Thoracic aorta (tissue), 2 donors: ENCODE measurements around the gene PUM2. TPM values are rescaled to one million over a fixed set of nuclear protein-coding genes. Genes with fewer than 3 reads are reported as not detected.

ENCODE experiments used
- ATAC-seq: fragments of 150-250 bp; one replicate; pipeline ENCODE4 v1.8.0; 2017; ENCODE audit warnings: low read depth; ENCODE audit not compliant: insufficient number of reproducible peaks, low FRiP score
- DNase-seq: peaks from one replicate; pipeline ENCODE4 v3.0.0-alpha.2; 2020; ENCODE audit warnings: low spot score
- H3K27ac ChIP-seq, 2 donors: fragments of 200-600 bp; sonication (generic); 1 replicate in 1 of 2; 2 replicates in 1 of 2; pipeline ENCODE4 v1.5.1; 2016; ENCODE audit warnings: mild to moderate bottlenecking in 2 of 2, moderate library complexity in 2 of 2
- H3K27me3 ChIP-seq: fragments of 200-600 bp; sonication (generic); replicated peaks from 2 replicates; pipeline ENCODE4 v1.6.0; 2016; ENCODE audit warnings: mild to moderate bottlenecking; ENCODE audit not compliant: insufficient read depth
- H3K36me3 ChIP-seq: fragments of 200-600 bp; sonication (generic); one replicate; pipeline ENCODE4 v1.5.1; 2016
- H3K4me1 ChIP-seq, 2 donors: fragments of 200-600 bp; sonication (generic); 1 replicate in 1 of 2; 2 replicates in 1 of 2; pipeline versions ENCODE4 v1.5.1 to v1.6.0; 2016; ENCODE audit warnings: low read depth in 2 of 2, mild to moderate bottlenecking in 1 of 2; ENCODE audit not compliant: control insufficient read depth in 1 of 2
- H3K4me3 ChIP-seq: fragments of 200-600 bp; sonication (generic); 2 replicates; pipeline ENCODE4 v1.5.1; 2016; ENCODE audit warnings: mild to moderate bottlenecking
- H3K9me3 ChIP-seq: fragments of 200-600 bp; sonication (generic); 2 replicates; pipeline ENCODE4 v1.5.1; 2016
- CTCF ChIP-seq: fragments of 200-600 bp; sonication (generic); IDR thresholded peaks from one replicate; pipeline ENCODE4 v1.5.1; 2019; ENCODE audit warnings: antibody characterized with exemption
- total RNA-seq, 2 donors: library from RNA; depleted of rRNA; stranded (reverse); fragments of >200 nt; gene quantifications; one replicate each; pipeline versions ENCODE4 v1.1.0 to v1.2.3, GENCODE V29; 2016

The PUM2 gene
- total RNA-seq, 2 donors from 2014 or later: 45.4 to 88.7 TPM

DNA sequence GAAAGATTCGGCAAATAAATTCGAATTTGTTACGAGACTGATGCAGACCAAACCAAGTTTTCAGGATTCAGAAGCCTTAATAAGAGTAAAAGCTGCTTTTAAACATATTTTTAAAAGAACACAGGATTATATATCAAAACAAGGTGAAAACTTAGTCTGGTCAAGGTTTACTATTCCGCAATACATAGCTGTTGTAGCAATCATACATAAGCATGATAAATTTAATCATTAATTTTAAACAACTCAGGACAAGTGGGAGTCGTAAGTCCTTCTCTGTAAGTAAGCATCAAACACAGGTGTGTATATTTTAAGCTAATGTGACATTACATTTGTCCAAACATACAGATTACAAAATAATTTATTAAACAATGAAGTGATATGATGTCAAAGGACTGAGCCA is 57.7 kb downstream of the PUM2 start:
- TF ChIP-seq CTCF: no peak
- H3K27me3 ChIP-seq: no peaks in the 10 kb centered on the region
- peaks cover 14% of the 10 kb centered on the region for H3K36me3 ChIP-seq
- H3K4me3 ChIP-seq: no peak overlapping the region
- ATAC-seq: no peak
- H3K4me1 ChIP-seq: no peaks in the 10 kb centered on the region
- no peak overlapping the region for H3K27ac ChIP-seq
- no peak for DNase-seq
- no peaks in the 10 kb centered on the region for H3K9me3 ChIP-seq

GRCh38 chr2:20291846-20292408 is 58.7 kb downstream of the PUM2 start:
- Histone ChIP-seq H3K27ac (no peak overlapping the region), H3K4me1 (no peaks in the 10 kb centered on the region), H3K9me3 (no peaks in the 10 kb centered on the region), H3K36me3 (peaks cover 8% of the 10 kb centered on the region), H3K27me3 (no peaks in the 10 kb centered on the region), H3K4me3 (no peak overlapping the region)
- no peak for TF ChIP-seq CTCF
- DNase-seq (no peak), ATAC-seq (no peak)

GRCh38 chr2:20291106-20291564 is 59.5 kb downstream of the PUM2 start:
- TF ChIP-seq CTCF: peak; percentile 36
- peaks cover 3% of the 10 kb centered on the region for H3K36me3 ChIP-seq
- H3K4me1 ChIP-seq: no peaks in the 10 kb centered on the region
- no peak for DNase-seq
- H3K9me3 ChIP-seq: no peaks in the 10 kb centered on the region
- H3K27me3 ChIP-seq: no peaks in the 10 kb centered on the region
- no peak overlapping the region for H3K27ac ChIP-seq
- no peak overlapping the region for H3K4me3 ChIP-seq
- peak; percentile 69 for ATAC-seq

- no peaks in the 10 kb centered on the region for H3K9me3 ChIP-seq
- no peak for DNase-seq
- no peaks in the 10 kb centered on the region for H3K4me1 ChIP-seq
- no peak overlapping the region for H3K27ac ChIP-seq
- no peak for ATAC-seq
- H3K27me3 ChIP-seq: no peaks in the 10 kb centered on the region
- H3K4me3 ChIP-seq: no peak overlapping the region
- no peaks in the 10 kb centered on the region for H3K36me3 ChIP-seq
- TF ChIP-seq CTCF: no peak
Measured at GRCh38 chr2:20288642-20289340, 61.9 kb downstream of the PUM2 start.

GRCh38 chr2:20282916-20283592 is 67.6 kb downstream of the PUM2 start:
- TF ChIP-seq CTCF: no peak
- DNase-seq (no peak), ATAC-seq (no peak)
- H3K4me1 ChIP-seq: no peaks in the 10 kb centered on the region
- H3K4me3 ChIP-seq: no peak overlapping the region
- H3K27me3 ChIP-seq: no peaks in the 10 kb centered on the region
- H3K36me3 ChIP-seq: peaks cover 12% of the 10 kb centered on the region
- no peak overlapping the region for H3K27ac ChIP-seq
- no peaks in the 10 kb centered on the region for H3K9me3 ChIP-seq
